HCT116 (cell line): ENCODE results near the gene SKI. TPM values are rescaled to one million over a fixed set of nuclear protein-coding genes. Genes with fewer than 3 reads are reported as not detected.

Experiments used
- ATAC-seq: fragments of 200-7000 bp; cut with Tn5 transposase; 2 replicates; pipeline ENCODE4 v1.9.1; 2020; ENCODE audit warnings: mild to moderate bottlenecking, moderate library complexity
- BruUV-seq: library from RNA; stranded (reverse); fragments of 400-500 nt; replicated peaks from 2 replicates; lab custom pipeline; 2021; lab: Mats Ljungman, UMichigan
- CTCF ChIA-PET: fragments of 300-600 bp; sonication (Branson Sonifier 250); formaldehyde crosslinking; loops from one replicate; lab custom pipeline; 2021; ENCODE audit warnings: antibody characterized with exemption; lab: Charles Lee
- POLR2A ChIA-PET: fragments of 300-600, 350-600 bp; sonication (Branson Sonifier 250); formaldehyde crosslinking; loops from one replicate; lab custom pipeline; 2021; ENCODE audit warnings: antibody characterized with exemption; lab: Charles Lee
- RAD21 ChIA-PET, 2 experiments: fragments of 300-600 bp; sonication (Branson Sonifier 250); formaldehyde crosslinking; loops; one replicate each; lab custom pipeline; 2023; ENCODE audit warnings: low total read pairs in 2 of 2; ENCODE audit not compliant: uncharacterized antibody in 2 of 2, unreplicated experiment in 2 of 2, low non-redundant PET in 1 of 2; lab: Charles Lee
- DNase-seq: peaks from one replicate; pipeline ENCODE4 v3.0.0-alpha.2; 2010; ENCODE audit warnings: low read depth, low spot score
- H2AFZ ChIP-seq: fragments of 200-600 bp; shearing (Covaris generic), sonication (generic); 2 replicates; pipeline ENCODE4 v1.6.1; 2017; ENCODE audit warnings: low read depth, mixed run types, mixed read lengths, antibody characterized with exemption, low read length; ENCODE audit not compliant: poor library complexity, severe bottlenecking
- H3K27ac ChIP-seq: 2 replicates; pipeline ENCODE4 v1.5.1; 2012; ENCODE audit warnings: low read depth, low read length
- H3K27me3 ChIP-seq: fragments of 200-600 bp; sonication (generic); 2 replicates; pipeline ENCODE4 v1.6.1; 2016; ENCODE audit warnings: mixed run types, low read length, mixed read lengths; ENCODE audit not compliant: insufficient read depth
- H3K36me3 ChIP-seq, 2 experiments: fragments of 200-500 bp in 1 of 2; fragments of 200-600 bp in 1 of 2; sonication (Bioruptor generic) in 1 of 2; sonication (generic) in 1 of 2; 2 replicates each; pipeline versions ENCODE4 v1.5.1 to v1.6.1; 2014 to 2016; ENCODE audit warnings: low read length in 2 of 2, inconsistent platforms in 1 of 2, mixed read lengths in 1 of 2, mixed run types in 1 of 2; ENCODE audit not compliant: insufficient read depth in 2 of 2, control insufficient read depth in 1 of 2
- H3K4me1 ChIP-seq, 2 experiments: fragments of 200-600 bp in 1 of 2; sonication (generic) in 1 of 2; 2 replicates each; pipeline versions ENCODE4 v1.5.1 to v1.6.1; 2012 to 2017; ENCODE audit warnings: low read length in 2 of 2, inconsistent platforms in 1 of 2, mild to moderate bottlenecking in 1 of 2, mixed read lengths in 1 of 2, mixed run types in 1 of 2, moderate library complexity in 1 of 2; ENCODE audit not compliant: insufficient read depth in 2 of 2, control insufficient read depth in 1 of 2
- H3K4me2 ChIP-seq: fragments of 200-600 bp; sonication (generic); 2 replicates; pipeline ENCODE4 v1.6.1; 2017; ENCODE audit warnings: mixed run types, low read length, mixed read lengths
- H3K4me3 ChIP-seq, 2 experiments: fragments of 200-600 bp in 1 of 2; sonication (generic) in 1 of 2; replicated peaks in 1 of 2; 2 replicates each; pipeline ENCODE4 v1.5.1; 2011 to 2016; ENCODE audit warnings: low read length in 2 of 2, control low read depth in 1 of 2, low read depth in 1 of 2, mild to moderate bottlenecking in 1 of 2, mixed read lengths in 1 of 2, mixed run types in 1 of 2
- H3K79me2 ChIP-seq: fragments of 200-600 bp; sonication (generic); 2 replicates; pipeline ENCODE4 v1.6.1; 2017; ENCODE audit warnings: mild to moderate bottlenecking, mixed run types, low read length, moderate library complexity, mixed read lengths; ENCODE audit not compliant: insufficient read depth
- H3K9ac ChIP-seq: fragments of 200-600 bp; sonication (generic); 2 replicates; pipeline ENCODE4 v1.6.1; 2016; ENCODE audit warnings: low read length, mixed read lengths
- H3K9me2 ChIP-seq: fragments of 200-600 bp; sonication (generic), shearing (Covaris generic); 2 replicates; pipeline ENCODE4 v1.6.1; 2017; ENCODE audit warnings: mixed run types, mild to moderate bottlenecking, moderate library complexity; ENCODE audit not compliant: insufficient read depth
- H3K9me3 ChIP-seq, 2 experiments: fragments of 200-500 bp in 1 of 2; fragments of 200-600 bp in 1 of 2; sonication (Bioruptor generic) in 1 of 2; sonication (generic) in 1 of 2; 2 replicates each; pipeline ENCODE4 v1.6.1; 2014 to 2017; ENCODE audit warnings: low read length in 2 of 2, mixed read lengths in 2 of 2, inconsistent platforms in 1 of 2, low read depth in 1 of 2, mild to moderate bottlenecking in 1 of 2, mixed run types in 1 of 2, moderate library complexity in 1 of 2; ENCODE audit not compliant: control insufficient read depth in 1 of 2, insufficient read depth in 1 of 2
- H4K20me1 ChIP-seq: fragments of 200-600 bp; sonication (generic), shearing (Covaris generic); 2 replicates; pipeline ENCODE4 v1.6.1; 2017; ENCODE audit warnings: mixed run types, mild to moderate bottlenecking, moderate library complexity; ENCODE audit not compliant: insufficient read depth
- CBX3 ChIP-seq: IDR thresholded peaks from 2 replicates; pipeline ENCODE4 v1.6.1; 2012; ENCODE audit warnings: low read depth
- CEBPB ChIP-seq: IDR thresholded peaks from 2 replicates; pipeline ENCODE4 v1.6.1; 2012; ENCODE audit warnings: low read depth
- ELF1 ChIP-seq: IDR thresholded peaks from 2 replicates; pipeline ENCODE4 v1.6.1; 2012; ENCODE audit warnings: low read depth, borderline replicate concordance
- POLR2AphosphoS5 ChIP-seq: IDR thresholded peaks from 2 replicates; pipeline ENCODE4 v1.6.1; 2011; ENCODE audit warnings: mild to moderate bottlenecking, low read depth, low read length, moderate library complexity
- RAD21 ChIP-seq: IDR thresholded peaks from 2 replicates; pipeline ENCODE4 v1.6.1; 2012; ENCODE audit warnings: low read depth, mild to moderate bottlenecking
- REST ChIP-seq: IDR thresholded peaks from 2 replicates; pipeline ENCODE4 v1.6.1; 2012; ENCODE audit warnings: low read depth
- ZNF274 ChIP-seq: fragments of 200-500 bp; sonication (Bioruptor generic); IDR thresholded peaks from 2 replicates; pipeline ENCODE4 v1.6.1; 2014; ENCODE audit warnings: mild to moderate bottlenecking, low read depth, low read length, inconsistent platforms
- intact Hi-C: fragments of 100-400 bp; cut with micrococcal nuclease; formaldehyde crosslinking; loops from 2 replicates; pipeline ENCODE4 v1.10.0; 2022
- total RNA-seq: library from RNA; stranded (reverse); gene quantifications from one replicate; pipeline ENCODE4 v1.2.1, GENCODE V29; 2021; ENCODE audit not compliant: unreplicated experiment

Gene SKI
- total RNA-seq, 1 experiment from 2014 or later: 56.2 TPM

GRCh38 chr1:2304282-2304681 is 76.2 kb downstream of the SKI start:
- H2AFZ ChIP-seq: no peak overlapping the region
- ChIA-PET RAD21 (no interaction called here), POLR2A (no interaction called here), CTCF (no interaction called here)
- no peaks in the 10 kb centered on the region for H3K4me1 ChIP-seq
- no peak for ATAC-seq
- no peak overlapping the region for H3K4me2 ChIP-seq
- BruUV-seq: no TSS peak
- no peak overlapping the region for H3K4me3 ChIP-seq
- H3K9me2 ChIP-seq: no peaks in the 10 kb centered on the region
- TF ChIP-seq RAD21 (no peak), ZNF274 (no peak), REST (no peak), CEBPB (no peak), POLR2AphosphoS5 (no peak), CBX3 (no peak), ELF1 (no peak)
- H4K20me1 ChIP-seq: no peaks in the 10 kb centered on the region
- no peak overlapping the region for H3K27ac ChIP-seq
- intact Hi-C loops: no loop called here
- H3K79me2 ChIP-seq: peaks cover 34% of the 10 kb centered on the region
- H3K9me3 ChIP-seq: no peaks in the 10 kb centered on the region
- H3K36me3 ChIP-seq: peaks cover 5 to 12% of the 10 kb centered on the region in 2 experiments; a peak in 2 of 4 replicates
- no peaks in the 10 kb centered on the region for H3K27me3 ChIP-seq
- no peak for DNase-seq
- H3K9ac ChIP-seq: no peak overlapping the region
